ENCODE results near the gene HPRT1. TPM values are rescaled to one million over a fixed set of nuclear protein-coding genes. Genes with fewer than 3 reads are reported as not detected.
A peak's percentile ranks its signal among the peaks of the same experiment; 100 is the strongest.
"Not testable (repeated sequence)": the region's sequence is repeated elsewhere in the genome, so short reads cannot be mapped to it uniquely, and the experiment has no call there.

The HPRT1 gene
- 28.3 TPM for total RNA-seq

- peak; percentile 94 for ATAC-seq
Observed at GRCh38 chrX:134460005-134460861, at the start of gene HPRT1. TSS of gene HPRT1 (plus strand) at chrX:134460165. CDS start at chrX:134460312, 147 bp downstream.

- no peak for ATAC-seq
Observed at GRCh38 chrX:134416087-134416486, 43.9 kb upstream of the HPRT1 start.

DNA sequence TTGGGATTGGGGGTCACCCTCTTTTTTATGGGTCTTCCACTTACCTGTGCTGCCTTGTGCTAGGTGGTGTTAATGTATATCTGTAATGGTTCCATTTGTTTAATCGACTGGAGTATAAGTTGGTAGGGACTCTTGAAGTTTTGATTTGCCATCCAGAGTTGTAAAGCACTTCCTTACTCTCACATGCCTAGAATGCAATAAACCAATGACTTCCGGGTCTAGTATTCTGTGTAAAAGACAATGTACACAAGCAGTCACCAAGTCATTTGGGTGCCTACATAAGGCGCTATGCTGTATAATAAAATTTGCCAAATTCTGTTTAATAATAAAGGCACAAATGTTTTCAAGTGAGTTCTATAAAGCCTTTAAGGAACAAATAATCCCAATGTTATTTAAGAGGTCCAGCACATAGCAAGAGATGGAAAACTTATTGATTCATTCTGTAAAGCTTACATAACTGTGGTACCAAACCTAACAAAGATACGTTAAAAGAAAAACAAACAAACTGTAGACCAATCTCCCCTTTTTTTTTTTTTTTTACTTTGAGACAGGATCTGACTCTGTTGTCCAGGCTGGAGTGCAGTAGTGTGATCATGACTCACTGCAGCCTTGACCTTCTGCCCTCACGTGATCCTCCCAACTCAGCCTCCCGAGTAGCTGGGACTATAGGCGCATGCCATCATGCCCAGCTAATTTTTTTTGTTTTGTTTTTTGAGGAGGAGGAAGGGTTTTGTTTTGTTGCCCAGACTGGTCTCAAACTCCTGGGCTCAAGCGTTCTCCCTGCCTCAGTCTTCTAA lies 41.5 kb upstream of the HPRT1 start:
- no peak for ATAC-seq

DNA sequence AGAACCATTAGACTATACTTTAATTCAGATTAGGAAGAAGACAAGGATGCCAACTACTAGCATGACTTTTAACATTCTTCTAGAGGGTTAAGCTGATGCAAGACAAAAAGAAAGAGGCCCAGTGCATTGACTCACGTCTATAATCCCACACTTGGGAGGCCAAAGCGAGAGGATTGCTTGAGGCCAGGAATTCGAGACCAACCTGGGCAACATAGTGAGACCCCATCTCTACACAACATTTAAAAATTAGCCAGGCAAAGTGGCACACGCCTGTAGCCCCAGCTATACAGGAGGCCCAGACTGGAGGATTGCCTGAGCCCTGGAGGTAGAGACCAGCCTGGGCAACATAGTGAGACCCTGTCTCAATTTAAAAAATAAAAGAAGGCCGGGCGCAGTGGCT lies 40.2 kb upstream of the HPRT1 start:
- no peak for ATAC-seq

- ATAC-seq = no peak
Observed at GRCh38 chrX:134423606-134424005, 36.4 kb upstream of the HPRT1 start.

GRCh38 chrX:134426281-134426680 lies 33.7 kb upstream of the HPRT1 start:
- no peak for ATAC-seq

- ATAC-seq = peak; percentile 48
Observed at GRCh38 chrX:134431894-134432293, 28.1 kb upstream of the HPRT1 start.

GRCh38 chrX:134435894-134436293 lies 24.1 kb upstream of the HPRT1 start:
- no peak for ATAC-seq

GRCh38 chrX:134443020-134443419 lies 16.9 kb upstream of the HPRT1 start:
- no peak for ATAC-seq

GRCh38 chrX:134443461-134443860 lies 16.5 kb upstream of the HPRT1 start:
- no peak for ATAC-seq

- ATAC-seq = no peak
Observed at GRCh38 chrX:134444681-134445080, 15.3 kb upstream of the HPRT1 start.

GRCh38 chrX:134452596-134452995 lies 7.4 kb upstream of the HPRT1 start:
- ATAC-seq = peak; percentile 48

DNA sequence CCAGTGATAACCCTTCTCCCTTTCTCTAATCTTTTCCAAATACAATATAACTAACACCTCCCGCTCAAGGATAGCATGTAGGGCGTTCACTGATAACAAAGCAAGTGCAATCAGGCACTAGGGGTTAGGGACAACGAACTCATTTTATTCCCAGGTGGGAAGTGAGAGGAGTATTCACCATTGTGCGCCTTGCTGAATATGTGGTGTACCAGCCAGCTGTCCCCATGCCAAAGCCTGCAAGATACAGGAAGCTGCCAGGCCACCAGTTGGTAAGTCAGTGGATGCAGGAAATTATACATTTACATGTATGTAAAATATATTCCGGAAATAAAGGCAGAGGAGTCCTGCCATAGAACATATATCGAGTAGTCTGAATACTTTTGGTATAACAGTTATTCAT lies 6.3 kb upstream of the HPRT1 start:
- no peak for ATAC-seq

DNA sequence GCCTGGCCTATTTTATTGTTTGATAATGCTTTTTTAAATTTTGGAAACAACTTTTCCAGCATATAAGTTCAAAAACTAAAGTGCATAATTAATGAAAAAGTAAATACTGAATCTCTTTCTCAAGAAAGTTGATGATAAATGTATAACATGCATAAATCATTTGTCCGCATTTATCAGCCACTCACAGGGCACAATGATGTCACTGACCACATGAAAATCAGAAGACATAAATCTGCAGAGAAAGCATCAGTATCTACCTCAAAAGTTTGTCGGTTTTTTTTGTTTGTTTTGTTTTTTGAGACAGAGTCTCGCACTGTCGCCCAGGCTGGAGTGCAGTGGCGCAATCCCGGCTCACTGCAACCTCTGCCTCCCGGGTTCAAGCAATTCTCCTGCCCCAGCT lies 5.5 kb upstream of the HPRT1 start:
- ATAC-seq = no peak

- ATAC-seq = no peak
Observed at GRCh38 chrX:134457708-134458107, 2.3 kb upstream of the HPRT1 start.

DNA sequence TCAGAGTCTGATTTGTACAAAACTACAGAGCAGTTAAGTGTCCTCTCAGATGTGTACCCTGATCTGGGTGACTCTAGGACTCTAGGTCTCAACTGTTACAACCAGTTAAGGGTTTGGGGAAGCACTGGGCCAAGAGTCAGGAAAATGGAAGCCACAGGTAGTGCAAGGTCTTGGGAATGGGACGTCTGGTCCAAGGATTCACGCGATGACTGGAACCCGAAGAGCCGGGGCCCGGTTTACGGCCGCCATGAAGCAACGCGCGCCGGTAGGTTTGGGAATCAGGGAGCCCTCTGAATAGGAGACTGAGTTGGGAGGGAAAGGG lies 321 bp upstream of the HPRT1 start:
- peak; percentile 29 for ATAC-seq

DNA sequence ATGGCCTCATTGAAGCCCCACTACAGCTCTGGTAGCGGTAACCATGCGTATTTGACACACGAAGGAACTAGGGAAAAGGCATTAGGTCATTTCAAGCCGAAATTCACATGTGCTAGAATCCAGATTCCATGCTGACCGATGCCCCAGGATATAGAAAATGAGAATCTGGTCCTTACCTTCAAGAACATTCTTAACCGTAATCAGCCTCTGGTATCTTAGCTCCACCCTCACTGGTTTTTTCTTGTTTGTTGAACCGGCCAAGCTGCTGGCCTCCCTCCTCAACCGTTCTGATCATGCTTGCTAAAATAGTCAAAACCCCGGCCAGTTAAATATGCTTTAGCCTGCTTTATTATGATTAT lies 876 bp downstream of the HPRT1 start:
- no peak for ATAC-seq

DNA sequence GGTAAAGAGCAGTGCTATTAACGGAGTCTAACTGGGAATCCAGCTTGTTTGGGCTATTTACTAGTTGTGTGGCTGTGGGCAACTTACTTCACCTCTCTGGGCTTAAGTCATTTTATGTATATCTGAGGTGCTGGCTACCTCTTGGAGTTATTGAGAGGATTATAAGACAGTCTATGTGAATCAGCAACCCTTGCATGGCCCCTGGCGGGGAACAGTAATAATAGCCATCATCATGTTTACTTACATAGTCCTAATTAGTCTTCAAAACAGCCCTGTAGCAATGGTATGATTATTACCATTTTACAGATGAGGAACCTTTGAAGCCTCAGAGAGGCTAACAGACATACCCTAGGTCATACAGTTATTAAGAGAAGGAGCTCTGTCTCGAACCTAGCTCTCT lies 1.5 kb downstream of the HPRT1 start:
- ATAC-seq = no peak

GRCh38 chrX:134462927-134463326 lies 3.0 kb downstream of the HPRT1 start:
- no peak for ATAC-seq

DNA sequence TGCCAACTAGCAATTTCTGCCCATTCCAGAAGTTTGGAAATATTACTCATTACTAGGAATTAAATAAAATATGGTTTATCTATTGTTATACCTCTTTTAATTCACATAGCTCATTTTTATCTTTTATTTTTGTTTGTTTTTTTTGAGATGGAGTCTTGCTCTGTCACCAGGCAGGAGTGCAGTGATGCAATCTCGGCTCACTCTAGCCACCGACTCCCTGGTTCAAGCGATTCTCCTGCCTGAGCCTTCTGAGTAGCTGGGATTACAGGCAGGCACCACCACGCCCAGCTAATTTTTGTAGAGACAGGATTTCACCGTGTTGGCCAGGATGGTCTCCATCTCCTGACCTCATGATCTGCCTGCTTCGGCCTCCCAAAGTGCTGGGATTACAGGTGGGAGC lies 4.5 kb downstream of the HPRT1 start:
- not testable (repeated sequence) for ATAC-seq

DNA sequence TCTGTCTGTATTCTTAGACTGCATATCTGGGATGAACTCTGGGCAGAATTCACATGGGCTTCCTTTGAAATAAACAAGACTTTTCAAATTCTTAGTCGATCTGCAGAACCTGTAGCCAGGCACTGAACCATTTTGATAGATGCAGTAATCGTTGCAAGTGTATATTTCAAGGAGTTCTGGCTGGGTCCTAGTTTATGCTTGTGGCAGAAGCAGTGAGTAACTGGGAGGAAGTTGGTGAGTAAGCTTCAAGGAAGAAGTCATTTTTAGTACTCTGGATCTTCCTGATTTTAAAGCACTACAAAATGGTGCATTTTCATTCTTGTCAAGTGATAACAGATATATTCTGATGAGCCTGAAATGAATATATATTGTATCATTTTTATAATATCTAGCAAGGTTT lies 9.5 kb downstream of the HPRT1 start:
- ATAC-seq = peak; percentile 37

DNA sequence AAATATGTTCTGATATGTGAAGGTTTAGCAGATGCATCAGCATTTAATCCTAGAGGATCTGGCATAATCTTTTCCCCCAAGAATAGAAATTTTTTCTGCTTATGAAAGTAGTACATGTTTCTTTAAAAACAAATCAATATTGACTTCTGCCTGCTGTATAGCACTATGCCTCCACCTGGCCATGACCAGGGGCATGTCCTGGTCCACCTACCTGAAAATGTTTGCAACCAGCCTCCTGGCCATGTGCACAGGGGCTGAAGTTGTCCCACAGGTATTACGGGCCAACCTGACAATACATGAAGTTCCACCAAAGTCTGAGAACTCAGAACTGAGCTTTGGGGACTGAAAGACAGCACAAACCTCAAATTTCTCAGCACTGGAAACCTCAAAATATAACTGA lies 10.0 kb downstream of the HPRT1 start:
- no peak for ATAC-seq

GRCh38 chrX:134472041-134472440 lies 12.1 kb downstream of the HPRT1 start:
- ATAC-seq = no peak

DNA sequence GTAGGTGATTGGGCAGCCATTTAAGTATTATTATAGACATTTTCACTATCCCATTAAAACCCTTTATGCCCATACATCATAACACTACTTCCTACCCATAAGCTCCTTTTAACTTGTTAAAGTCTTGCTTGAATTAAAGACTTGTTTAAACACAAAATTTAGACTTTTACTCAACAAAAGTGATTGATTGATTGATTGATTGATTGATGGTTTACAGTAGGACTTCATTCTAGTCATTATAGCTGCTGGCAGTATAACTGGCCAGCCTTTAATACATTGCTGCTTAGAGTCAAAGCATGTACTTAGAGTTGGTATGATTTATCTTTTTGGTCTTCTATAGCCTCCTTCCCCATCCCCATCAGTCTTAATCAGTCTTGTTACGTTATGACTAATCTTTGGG lies 16.3 kb downstream of the HPRT1 start:
- ATAC-seq = no peak
